ENCODE data around the gene OR1F1. TPM values are rescaled to one million over a fixed set of nuclear protein-coding genes. Genes with fewer than 3 reads are reported as not detected.

OR1F1 gene
- total RNA-seq, 1 experiment from 2014 or later = 0.44 TPM

DNA sequence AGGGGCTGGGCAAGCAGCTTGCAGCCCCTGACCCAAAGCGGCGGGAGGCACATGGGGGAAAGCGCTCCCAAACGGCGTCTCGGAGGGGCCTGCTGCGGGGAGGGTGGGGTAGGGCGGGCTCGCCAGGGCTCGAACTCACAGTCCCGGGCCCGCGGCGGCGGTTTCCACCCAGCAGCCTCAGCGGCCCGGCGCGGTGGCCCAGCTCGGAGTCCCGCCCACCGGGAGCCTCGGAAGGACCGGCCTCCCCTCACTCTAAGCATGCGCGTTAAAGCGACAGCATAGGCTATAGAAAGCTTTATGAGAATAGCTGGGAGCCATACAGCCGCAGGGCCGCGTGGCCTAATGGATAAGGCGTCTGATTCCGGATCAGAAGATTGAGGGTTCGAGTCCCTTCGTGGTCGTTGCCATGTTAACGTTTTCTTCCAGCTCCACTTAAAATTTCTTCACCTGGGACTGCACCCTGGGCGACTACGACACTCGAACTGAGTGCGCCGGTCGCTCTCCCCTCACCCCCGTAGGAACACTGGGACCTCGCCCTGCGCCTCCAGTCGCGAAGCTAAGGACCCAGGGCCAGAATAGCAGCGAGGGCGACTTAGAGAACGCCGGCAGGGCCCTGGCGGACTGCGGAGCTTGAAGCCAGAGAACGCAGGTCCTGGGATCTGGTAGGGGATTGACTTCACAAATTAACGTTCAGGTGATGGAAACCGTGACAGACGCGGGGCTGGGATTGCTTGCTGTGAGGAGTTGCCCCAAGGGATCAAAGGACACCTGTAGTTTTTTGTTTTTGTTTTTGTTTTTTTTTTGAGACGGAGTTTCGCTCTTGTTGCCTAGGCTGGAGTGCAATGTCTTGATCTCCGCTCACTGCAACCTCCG is 37.4 kb upstream of the OR1F1 start (continued):
- TF ChIP-seq, protein P1, sequence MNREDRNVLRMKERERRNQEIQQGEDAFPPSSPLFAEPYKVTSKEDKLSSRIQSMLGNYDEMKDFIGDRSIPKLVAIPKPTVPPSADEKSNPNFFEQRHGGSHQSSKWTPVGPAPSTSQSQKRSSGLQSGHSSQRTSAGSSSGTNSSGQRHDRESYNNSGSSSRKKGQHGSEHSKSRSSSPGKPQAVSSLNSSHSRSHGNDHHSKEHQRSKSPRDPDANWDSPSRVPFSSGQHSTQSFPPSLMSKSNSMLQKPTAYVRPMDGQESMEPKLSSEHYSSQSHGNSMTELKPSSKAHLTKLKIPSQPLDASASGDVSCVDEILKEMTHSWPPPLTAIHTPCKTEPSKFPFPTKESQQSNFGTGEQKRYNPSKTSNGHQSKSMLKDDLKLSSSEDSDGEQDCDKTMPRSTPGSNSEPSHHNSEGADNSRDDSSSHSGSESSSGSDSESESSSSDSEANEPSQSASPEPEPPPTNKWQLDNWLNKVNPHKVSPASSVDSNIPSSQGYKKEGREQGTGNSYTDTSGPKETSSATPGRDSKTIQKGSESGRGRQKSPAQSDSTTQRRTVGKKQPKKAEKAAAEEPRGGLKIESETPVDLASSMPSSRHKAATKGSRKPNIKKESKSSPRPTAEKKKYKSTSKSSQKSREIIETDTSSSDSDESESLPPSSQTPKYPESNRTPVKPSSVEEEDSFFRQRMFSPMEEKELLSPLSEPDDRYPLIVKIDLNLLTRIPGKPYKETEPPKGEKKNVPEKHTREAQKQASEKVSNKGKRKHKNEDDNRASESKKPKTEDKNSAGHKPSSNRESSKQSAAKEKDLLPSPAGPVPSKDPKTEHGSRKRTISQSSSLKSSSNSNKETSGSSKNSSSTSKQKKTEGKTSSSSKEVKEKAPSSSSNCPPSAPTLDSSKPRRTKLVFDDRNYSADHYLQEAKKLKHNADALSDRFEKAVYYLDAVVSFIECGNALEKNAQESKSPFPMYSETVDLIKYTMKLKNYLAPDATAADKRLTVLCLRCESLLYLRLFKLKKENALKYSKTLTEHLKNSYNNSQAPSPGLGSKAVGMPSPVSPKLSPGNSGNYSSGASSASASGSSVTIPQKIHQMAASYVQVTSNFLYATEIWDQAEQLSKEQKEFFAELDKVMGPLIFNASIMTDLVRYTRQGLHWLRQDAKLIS (CRISPR knock-in tag; IDR thresholded peaks at IDR 0.05; ENCODE audit: borderline replicate concordance) = no peak; the same call in 1 of the 2 replicates
- TF ChIP-seq ZNF423 (CRISPR knock-in tag; IDR thresholded peaks at IDR 0.05) (peak; percentile 30; the same call in 1 of the 2 replicates), FOXP4 (CRISPR knock-in tag; IDR thresholded peaks at IDR 0.05) (no peak), ZNF317 (CRISPR knock-in tag; IDR thresholded peaks at IDR 0.05; ENCODE audit: borderline replicate concordance, low read depth) (no peak), SP1 (CRISPR knock-in tag; conservative IDR thresholded peaks at IDR 0.05) (peak; percentile 87), MAX (CRISPR knock-in tag; IDR thresholded peaks at IDR 0.05) (peak; percentile 41; the same call in 1 of the 2 replicates), ARID4B (CRISPR knock-in tag; IDR thresholded peaks at IDR 0.05; ENCODE audit: borderline replicate concordance) (peak; percentile 43; the same call in 1 of the 2 replicates), E2F1 (CRISPR knock-in tag; IDR thresholded peaks at IDR 0.05) (no peak), FOXK1 (CRISPR knock-in tag; IDR thresholded peaks at IDR 0.05) (0 out of 2 replicates have a peak, but pooled peaks have one; percentile 46), HMGA2 (CRISPR knock-in tag; IDR thresholded peaks at IDR 0.05) (no peak), CREM (CRISPR knock-in tag; IDR thresholded peaks at IDR 0.05) (peak; percentile 74), CBFB (CRISPR knock-in tag; IDR thresholded peaks at IDR 0.05; ENCODE audit: low read depth) (no peak), MYBL2 (CRISPR knock-in tag; IDR thresholded peaks at IDR 0.05) (0 out of 2 replicates have a peak, but pooled peaks have one; percentile 22)

All from WTC11 (cell line).